Measurements from ENCODE around the gene EGFR. TPM values are rescaled to one million over a fixed set of nuclear protein-coding genes. Genes with fewer than 3 reads are reported as not detected.

Gene EGFR
- polyA plus RNA-seq, 2 of the 4 experiments (the other 2 are of a cell fraction), result 59.5 to 63.8 TPM

DNA sequence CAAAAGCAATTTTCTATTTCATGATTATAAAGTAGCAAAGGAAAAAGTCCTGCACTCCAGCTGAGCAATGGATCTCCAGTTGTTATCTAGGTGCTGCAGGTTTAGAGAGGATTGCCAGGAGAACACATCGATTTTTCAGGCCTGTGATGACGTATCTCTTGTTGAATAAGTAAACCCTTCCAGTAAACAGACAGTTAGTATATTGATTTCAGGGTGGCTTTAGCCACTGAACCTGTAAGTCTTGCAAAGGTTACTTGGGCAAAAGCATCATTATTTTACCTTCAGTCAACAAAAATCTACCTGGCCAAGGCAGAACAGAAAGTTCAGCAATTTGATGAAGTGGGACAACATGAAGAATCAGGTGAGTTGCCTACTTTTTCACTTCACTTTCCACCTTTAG is 12.3 kb downstream of the EGFR start:
- 74% methylated on average over 2 of the region's 2 CpGs for WGBS (ENCODE audit: missing lambda C conversion rate)
- H3K27ac ChIP-seq, result peak overlapping the region; percentile 46 to 61; a peak in 2 of 6 replicates
- H3K9me3 ChIP-seq, result no peaks in the 10 kb centered on the region
- peaks cover 100% of the 10 kb centered on the region for H3K4me1 ChIP-seq
- ATAC-seq, result no peak
- no peak overlapping the region for H3K4me3 ChIP-seq
- H3K4me2 ChIP-seq, result peak overlapping the region; percentile 63; the same call in 2 of the 3 replicates
- no peak for DNase-seq (ENCODE audit: low read depth in 1 of 2, low spot score in 1 of 2)
- CTCF ChIA-PET, result interaction anchor here (0.6 kb wide), 1 partner anchor 933 kb away, joined by 4 read pairs; no protein-coding TSS in a partner anchor
- POLR2A ChIA-PET, result interaction anchor here (1.5 kb wide), 1 partner anchor 10 kb away, joined by 3 read pairs; no protein-coding TSS in a partner anchor
- TF ChIP-seq, protein P1, sequence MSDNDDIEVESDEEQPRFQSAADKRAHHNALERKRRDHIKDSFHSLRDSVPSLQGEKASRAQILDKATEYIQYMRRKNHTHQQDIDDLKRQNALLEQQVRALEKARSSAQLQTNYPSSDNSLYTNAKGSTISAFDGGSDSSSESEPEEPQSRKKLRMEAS (IDR thresholded peaks at IDR 0.05), result no peak
- TF ChIP-seq RNF2 (IDR thresholded peaks at IDR 0.05; ENCODE audit: borderline replicate concordance, low read depth) (no peak), CEBPB (IDR thresholded peaks at IDR 0.05) (no peak), MAZ (IDR thresholded peaks at IDR 0.05; ENCODE audit: borderline replicate concordance, low read depth, low read length) (no peak), NPAS2 (CRISPR knock-in tag; IDR thresholded peaks at IDR 0.05; ENCODE audit: borderline replicate concordance) (no peak), MAFK (IDR thresholded peaks at IDR 0.05; ENCODE audit: partially characterized antibody) (no peak), EP300 (IDR thresholded peaks at IDR 0.05) (no peak), MYC (IDR thresholded peaks at IDR 0.05; ENCODE audit: borderline replicate concordance, low read length) (no peak), HOXB13 (CRISPR knock-in tag; IDR thresholded peaks at IDR 0.05; ENCODE audit: low read depth) (no peak), SREBF2 (IDR thresholded peaks at IDR 0.05) (no peak), ZSCAN20 (CRISPR knock-in tag; IDR thresholded peaks at IDR 0.05) (no peak), EHMT2 (IDR thresholded peaks at IDR 0.05; ENCODE audit: low read depth) (no peak), FOSL2 (IDR thresholded peaks at IDR 0.05) (no peak), FOSL2 (CRISPR knock-in tag; IDR thresholded peaks at IDR 0.05) (no peak), RARB (CRISPR knock-in tag; IDR thresholded peaks at IDR 0.05) (no peak), HOXA7 (CRISPR knock-in tag; IDR thresholded peaks at IDR 0.05) (no peak)
- TF ChIP-seq, protein P2, sequence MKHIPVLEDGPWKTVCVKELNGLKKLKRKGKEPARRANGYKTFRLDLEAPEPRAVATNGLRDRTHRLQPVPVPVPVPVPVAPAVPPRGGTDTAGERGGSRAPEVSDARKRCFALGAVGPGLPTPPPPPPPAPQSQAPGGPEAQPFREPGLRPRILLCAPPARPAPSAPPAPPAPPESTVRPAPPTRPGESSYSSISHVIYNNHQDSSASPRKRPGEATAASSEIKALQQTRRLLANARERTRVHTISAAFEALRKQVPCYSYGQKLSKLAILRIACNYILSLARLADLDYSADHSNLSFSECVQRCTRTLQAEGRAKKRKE (CRISPR knock-in tag; IDR thresholded peaks at IDR 0.05; ENCODE audit: low read depth), result no peak
- FAIRE-seq, result peak; percentile 39

DNA sequence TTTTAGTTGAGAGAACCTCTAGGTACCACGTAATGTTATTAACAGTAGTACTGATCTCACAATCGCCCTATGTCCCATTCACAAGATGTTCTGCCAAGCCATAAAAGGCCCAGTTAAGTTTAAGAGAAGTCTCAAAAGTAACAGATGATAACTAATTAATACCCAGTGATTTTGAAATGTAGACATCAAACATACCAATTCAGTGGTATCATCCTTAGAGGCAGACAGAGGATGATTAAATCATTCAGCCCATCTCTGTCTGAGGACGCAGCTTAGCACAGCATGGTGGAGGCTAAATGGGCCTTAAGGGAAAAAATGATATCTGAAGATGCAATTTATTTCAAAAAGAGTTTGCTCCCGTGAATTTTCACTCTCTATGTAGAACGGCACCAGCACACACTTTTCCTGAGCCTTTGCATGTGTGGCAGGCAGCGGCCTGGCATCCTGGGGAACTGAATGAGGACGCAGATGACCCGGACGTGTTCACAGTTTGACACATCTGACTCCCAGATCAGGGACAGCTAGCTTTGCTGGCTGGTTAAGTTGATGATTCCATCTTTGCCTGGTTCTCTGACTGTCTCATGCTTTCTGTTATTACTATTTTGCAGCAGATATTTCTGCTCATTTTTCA is 13.4 kb downstream of the EGFR start:
- TF ChIP-seq EHMT2 (IDR thresholded peaks at IDR 0.05; ENCODE audit: low read depth) (no peak), ZNF302 (CRISPR knock-in tag; IDR thresholded peaks at IDR 0.05) (no peak), MYC (IDR thresholded peaks at IDR 0.05; ENCODE audit: borderline replicate concordance, low read length) (no peak), FOSB (CRISPR knock-in tag; IDR thresholded peaks at IDR 0.05) (no peak), POLR2AphosphoS2 (conservative IDR thresholded peaks at IDR 0.05; ENCODE audit: low read length) (no peak), NFE2L2 (conservative IDR thresholded peaks at IDR 0.05; ENCODE audit: low read length) (no peak), JUNB (IDR thresholded peaks at IDR 0.05) (no peak)
- TF ChIP-seq, protein P3, sequence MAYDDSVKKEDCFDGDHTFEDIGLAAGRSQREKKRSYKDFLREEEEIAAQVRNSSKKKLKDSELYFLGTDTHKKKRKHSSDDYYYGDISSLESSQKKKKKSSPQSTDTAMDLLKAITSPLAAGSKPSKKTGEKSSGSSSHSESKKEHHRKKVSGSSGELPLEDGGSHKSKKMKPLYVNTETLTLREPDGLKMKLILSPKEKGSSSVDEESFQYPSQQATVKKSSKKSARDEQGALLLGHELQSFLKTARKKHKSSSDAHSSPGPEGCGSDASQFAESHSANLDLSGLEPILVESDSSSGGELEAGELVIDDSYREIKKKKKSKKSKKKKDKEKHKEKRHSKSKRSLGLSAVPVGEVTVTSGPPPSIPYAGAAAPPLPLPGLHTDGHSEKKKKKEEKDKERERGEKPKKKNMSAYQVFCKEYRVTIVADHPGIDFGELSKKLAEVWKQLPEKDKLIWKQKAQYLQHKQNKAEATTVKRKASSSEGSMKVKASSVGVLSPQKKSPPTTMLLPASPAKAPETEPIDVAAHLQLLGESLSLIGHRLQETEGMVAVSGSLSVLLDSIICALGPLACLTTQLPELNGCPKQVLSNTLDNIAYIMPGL (CRISPR knock-in tag; IDR thresholded peaks at IDR 0.05; ENCODE audit: borderline replicate concordance), result no peak
- TF ChIP-seq, protein P4, sequence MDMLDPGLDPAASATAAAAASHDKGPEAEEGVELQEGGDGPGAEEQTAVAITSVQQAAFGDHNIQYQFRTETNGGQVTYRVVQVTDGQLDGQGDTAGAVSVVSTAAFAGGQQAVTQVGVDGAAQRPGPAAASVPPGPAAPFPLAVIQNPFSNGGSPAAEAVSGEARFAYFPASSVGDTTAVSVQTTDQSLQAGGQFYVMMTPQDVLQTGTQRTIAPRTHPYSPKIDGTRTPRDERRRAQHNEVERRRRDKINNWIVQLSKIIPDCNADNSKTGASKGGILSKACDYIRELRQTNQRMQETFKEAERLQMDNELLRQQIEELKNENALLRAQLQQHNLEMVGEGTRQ (IDR thresholded peaks at IDR 0.05), result no peak
- Histone ChIP-seq H3K4me1 (peaks cover 100% of the 10 kb centered on the region), H3K27ac (peak overlapping the region; percentile 46 to 61; a peak in 5 of 6 replicates), H3K9me3 (no peaks in the 10 kb centered on the region), H3K4me3 (no peak overlapping the region), H3K4me2 (peak overlapping the region; percentile 63)
- ChIA-PET CTCF (interaction anchor here (0.9 kb wide), 1 partner anchor 14 kb away, joined by 3 read pairs; no protein-coding TSS in a partner anchor), POLR2A (no interaction called here)
- 83% methylated on average over 9 of the region's 9 CpGs for WGBS (ENCODE audit: missing lambda C conversion rate)
- no peak for DNase-seq (ENCODE audit: low read depth in 1 of 2, low spot score in 1 of 2)
- peak in 1 of 2 experiments; percentile 41; a peak in 2 of 6 replicates for ATAC-seq
- no peak for FAIRE-seq

All from A549 (cell line).